Measurements from ENCODE around the gene CCSAP.

The CCSAP gene

DNA sequence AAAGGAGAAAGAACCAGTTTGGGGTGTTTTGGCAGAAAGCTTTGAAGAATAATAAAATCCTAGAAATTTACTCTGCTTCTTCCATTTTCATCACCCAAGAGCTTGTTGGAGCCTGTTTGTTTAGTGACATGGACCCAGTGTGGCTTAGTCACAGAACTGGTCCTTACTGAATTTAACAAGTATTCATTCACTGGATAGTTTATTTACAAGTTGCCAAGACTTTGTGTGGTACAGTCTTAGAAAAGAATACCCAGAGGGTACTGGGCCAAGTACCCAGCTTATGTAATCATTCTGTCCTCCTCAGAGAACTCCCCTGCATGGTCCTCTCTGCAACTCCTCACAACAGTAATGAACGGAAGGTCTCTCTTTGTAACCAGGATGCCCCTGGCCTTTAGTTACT lies 55.6 kb downstream of the CCSAP start:
- DNase-seq (ENCODE audit: low read depth, low spot score): no peak

DNA sequence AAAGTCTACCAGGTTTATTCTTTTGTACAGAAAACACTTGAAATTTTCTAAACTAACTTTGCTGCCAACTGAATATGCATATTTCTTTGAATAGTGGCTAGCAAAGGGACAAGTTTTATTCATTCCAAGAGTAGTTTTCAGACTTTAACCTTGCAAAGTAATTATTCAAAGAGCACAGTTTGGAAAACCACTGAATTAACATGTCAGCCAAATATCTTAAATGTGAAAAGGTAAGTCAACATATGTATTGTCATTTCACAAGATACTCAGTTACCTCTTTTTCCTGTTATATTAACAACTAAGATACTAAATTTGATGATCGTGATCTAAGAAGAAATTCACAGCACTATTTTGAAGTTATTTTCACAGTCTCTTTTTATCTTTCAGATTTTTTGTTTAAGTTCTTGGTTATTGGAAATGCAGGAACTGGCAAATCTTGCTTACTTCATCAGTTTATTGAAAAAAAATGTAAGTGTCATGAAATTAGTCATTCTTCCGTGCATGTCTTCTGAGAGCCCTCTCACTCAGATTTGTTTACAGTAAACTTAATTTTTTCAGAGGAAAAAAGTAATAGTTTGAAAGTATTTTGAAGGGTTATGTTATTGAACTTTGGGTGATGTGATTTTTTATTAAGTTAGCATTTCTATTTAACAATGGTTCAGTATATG lies 56.6 kb downstream of the CCSAP start:
- DNase-seq (ENCODE audit: low read depth, low spot score): no peak

DNA sequence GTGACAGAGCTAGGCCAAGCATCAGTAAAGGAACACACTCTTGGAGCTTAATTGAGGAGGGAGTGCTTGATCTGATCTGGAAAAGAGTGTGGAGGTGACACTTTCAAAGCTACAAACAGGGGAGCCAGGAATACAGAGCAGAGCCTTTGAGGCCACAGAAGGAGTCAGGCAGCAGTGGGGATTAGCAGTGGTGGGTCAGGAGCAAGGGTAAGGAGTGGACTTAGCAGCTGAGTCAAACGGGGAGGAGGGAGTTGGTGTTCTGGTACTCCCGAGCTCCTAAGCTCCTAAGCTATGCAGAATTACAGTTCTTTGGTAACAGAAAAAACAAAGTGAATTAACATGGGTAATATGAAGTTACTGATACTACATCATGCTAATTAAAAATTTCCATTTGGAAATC lies 57.4 kb downstream of the CCSAP start:
- DNase-seq (ENCODE audit: low read depth, low spot score): no peak

DNA sequence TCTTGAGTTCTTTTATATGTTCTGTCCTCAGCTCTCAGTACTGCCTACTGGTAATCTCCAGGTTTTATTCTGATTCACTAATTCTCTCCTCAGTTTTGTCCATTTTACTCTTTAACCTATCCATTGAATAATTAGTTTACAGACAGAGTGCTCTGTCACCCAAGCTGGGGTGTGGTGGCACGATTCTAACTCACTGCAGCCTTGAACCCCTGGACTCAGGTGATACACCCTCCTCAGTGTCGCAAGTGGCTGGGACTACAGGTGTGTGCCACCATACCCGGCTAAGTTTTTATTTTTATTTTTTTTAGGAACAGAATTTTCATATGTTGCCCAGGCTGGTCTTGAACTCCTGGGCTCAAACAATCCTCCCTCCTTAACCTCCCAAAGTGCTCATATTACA lies 58.0 kb downstream of the CCSAP start:
- DNase-seq (ENCODE audit: low read depth, low spot score): no peak

DNA sequence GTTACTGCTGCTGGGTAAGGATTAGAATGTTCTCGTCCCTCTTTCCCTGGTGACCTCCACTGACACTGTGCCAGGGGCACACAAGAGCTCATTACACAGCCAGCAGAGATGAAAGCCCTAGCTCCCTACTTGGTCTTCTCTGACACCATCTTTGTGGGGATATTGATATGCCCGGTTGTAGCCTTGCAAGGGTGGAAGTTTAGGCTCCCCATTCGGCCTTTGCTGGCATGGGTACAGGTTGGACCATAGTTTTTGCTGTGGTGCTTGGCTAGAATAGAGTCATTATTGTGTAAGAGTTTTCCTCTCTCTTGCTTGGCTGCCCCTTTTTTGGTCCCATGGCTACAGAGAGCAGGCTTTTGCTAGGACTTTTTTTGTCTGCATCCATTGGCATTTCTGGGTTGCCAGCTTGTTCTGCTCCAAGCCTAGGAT lies 59.6 kb downstream of the CCSAP start:
- no peak for DNase-seq (ENCODE audit: low read depth, low spot score)

DNA sequence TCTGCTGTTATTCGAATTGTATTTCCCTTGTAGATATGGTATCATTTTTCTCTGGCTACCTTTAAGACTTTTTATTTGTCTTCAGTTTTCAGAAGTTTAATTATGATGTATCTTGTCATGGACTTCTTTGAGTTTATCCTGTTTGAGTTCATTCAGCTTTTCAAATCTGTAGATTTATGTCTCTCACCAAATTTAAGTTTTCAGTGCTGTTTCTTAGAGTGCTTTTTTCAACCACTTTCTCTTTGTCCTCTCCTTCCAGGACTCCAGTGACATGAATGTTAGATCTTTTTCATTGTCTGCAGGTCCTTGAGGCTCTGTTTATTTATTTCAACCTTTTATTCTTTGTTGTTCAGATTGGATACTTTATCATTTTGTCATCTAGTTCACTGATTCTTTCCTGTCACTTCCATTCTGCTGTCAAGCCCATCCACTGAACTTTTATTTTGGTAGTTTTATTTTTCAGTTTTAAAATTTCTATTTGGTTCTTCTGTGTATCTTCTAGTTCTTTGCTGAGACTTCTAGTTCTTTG lies 60.5 kb downstream of the CCSAP start:
- no peak for DNase-seq (ENCODE audit: low read depth, low spot score)

DNA sequence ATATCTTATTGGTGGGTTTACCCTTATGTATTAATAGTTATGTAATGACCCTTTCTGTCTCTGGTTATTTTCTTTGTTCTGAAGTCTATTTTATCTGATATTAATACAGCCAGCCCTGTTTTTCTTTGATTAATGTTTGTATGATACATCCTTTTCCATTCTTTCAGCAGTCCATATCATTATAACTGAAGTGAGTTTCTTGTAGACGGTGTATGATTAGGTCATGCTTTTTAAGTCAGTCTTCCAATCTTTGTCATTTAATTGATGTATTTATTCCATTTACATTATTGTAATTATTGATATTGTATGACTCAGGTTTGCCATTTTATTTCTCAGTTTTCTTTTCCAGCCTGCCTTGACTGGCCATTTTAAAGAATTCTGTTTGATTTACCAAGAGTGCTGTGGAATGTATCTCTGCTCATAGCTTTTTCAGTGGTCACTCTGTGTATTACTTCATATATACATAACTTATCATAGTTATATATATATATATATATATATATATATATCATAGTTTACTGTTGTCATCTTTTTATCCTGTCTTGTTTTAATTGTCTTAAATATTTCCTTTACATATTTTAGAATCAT lies 61.4 kb downstream of the CCSAP start:
- DNase-seq (ENCODE audit: low read depth, low spot score): no peak

DNA sequence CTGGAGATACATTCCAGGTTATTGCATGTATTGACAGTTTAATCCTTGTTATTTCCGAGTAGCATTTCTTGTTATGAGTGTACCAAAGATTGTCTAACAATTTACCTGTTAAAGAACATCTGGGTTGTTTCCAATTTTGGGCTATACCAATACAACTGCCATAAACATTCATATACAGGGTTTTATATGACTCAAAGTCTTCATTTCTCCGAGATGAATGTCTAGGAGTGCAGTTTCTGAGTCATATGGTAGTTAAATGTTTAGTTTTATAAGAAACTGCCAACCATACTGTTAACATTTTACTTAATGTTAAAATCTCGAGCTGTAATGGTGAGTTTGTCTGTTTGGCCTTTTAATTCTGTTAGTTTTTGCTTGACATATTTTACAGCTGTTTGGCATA lies 61.9 kb downstream of the CCSAP start:
- no peak for DNase-seq (ENCODE audit: low read depth, low spot score)

DNA sequence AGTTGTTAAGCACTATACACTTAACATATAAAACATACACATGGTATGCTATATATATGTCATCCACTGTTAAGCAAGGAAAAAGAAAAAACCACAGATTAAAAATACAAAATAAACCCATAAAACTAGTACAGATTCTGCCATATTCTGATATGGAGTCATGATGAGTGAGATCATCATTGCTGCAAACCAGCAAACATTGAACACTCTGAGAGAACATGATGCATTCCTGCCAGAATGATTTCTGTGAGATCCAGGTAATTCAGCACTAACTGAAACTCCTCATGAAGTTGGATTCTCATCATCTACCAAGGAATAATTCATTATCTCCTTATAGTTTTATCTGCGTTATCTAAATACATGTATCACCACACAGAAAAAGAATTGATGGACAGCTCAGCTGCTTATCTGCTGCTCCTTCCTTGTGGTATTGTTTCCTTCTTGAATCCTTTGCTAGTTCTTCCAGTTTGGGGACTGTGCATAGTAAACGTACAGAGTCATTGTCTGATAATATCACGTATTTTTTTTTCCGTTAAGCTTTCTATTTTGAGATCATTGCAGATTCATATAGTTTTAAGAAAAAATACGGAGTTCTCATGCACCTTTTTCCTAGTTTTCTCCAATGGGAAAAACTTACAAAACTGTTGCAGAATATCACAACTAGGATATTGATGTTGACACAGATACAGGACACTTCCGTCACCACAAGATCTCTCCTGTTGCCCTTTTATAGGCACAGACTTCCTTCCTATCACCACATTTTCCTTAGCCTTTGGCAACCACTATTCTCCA lies 62.6 kb downstream of the CCSAP start:
- no peak for DNase-seq (ENCODE audit: low read depth, low spot score)

DNA sequence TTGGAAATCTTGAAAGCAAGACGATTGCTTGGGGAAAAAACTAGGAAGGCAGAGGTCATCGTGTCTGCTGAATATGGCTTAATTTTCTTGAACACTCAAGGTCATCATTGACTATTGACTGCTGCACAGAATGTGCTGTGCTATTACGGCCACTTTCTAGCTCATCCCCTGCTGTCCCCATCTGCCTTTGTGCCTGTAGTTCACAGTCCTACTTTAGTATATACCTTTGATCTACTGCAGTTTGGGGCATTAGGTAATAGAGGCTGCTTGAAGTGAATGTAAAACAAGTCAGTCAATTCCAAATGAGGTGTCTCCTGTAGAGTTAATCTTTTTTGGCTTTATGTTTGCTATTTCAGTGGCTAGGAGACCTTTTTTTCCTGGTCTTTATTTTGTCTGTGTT lies 63.6 kb downstream of the CCSAP start:
- no peak for DNase-seq (ENCODE audit: low read depth, low spot score)

DNA sequence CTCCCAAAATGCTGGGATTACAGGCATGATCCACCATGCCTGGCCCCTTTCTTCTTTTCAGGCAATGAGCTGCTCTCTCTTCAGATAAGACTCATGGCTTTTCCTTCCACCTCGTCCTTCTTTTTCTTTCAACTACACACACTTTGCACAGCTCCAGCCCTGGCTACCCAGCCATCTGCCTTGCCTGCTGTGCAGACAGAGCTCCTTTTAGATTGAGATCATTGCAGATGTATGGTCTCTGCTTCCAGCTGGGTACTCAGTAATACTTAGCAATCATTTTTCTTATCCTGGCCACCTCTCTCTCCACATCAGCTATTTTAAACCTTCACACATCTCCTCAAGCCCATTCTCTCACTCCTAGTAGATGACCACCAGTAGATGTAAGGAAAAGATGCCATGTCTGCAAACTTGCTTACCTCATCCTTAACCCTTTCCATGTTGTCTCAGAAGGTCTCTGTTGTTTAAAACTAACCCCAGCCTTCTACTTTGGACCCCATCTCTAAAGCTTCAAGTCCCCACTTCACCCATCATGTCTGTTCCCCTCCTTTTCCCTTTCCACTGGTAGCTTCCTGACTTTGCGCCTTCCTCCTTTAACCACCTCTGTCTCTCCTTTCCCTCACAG lies 64.6 kb downstream of the CCSAP start:
- no peak for DNase-seq (ENCODE audit: low read depth, low spot score)

DNA sequence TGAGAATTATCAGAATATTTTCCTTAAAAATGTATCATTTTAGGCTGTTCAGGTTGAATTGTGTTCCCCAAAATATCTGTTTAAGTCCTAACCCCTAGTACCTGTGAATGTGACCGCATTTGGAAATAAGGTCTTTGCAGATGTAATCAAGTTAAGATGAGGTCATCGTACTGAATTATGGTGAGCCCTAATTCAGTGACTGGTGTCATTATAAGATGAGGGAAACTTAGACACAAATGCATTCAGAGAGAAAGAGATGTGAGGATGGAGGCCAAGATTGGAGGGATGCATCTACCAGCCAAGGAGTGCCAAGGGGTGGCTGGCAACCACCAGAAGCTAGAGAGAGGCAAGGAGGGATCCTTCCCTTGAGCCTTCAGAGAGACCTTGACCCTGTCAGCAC lies 67.8 kb downstream of the CCSAP start:
- DNase-seq (ENCODE audit: low read depth, low spot score): no peak

DNA sequence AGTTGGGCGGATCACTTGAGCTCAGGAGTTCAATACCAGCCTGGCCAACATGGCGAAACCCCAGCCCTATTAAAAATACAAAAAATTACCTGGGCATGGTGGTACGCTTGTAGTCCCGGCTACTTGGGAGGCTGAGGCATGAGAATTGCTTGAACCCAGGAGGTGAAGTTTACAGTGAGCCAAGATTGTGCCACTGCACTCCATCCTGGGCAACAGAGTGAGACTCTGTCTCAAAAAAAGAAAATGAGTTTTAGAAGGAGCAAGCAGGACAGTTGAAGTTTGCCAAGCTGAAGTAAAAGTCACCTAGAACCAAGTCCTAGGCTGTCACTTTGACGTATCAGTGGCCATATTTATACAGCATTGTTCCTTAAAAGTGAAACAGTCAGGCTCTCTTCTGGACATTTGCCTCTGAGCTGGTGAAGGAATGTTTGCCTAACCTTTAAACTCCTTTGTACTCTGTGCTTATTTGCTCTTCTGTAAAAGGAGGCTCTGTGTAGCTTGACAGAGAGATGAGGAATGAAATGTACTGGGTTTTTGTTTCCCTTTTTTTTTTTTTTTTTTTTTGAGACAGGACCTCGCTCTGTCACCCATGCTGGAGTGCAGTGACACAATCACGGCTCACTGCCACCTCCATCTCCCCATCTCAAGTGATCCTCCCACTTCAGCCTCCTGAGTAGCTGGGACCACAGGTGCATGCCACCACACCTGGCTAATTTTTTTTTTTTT lies 69.2 kb downstream of the CCSAP start:
- no peak for DNase-seq (ENCODE audit: low read depth, low spot score)

DNA sequence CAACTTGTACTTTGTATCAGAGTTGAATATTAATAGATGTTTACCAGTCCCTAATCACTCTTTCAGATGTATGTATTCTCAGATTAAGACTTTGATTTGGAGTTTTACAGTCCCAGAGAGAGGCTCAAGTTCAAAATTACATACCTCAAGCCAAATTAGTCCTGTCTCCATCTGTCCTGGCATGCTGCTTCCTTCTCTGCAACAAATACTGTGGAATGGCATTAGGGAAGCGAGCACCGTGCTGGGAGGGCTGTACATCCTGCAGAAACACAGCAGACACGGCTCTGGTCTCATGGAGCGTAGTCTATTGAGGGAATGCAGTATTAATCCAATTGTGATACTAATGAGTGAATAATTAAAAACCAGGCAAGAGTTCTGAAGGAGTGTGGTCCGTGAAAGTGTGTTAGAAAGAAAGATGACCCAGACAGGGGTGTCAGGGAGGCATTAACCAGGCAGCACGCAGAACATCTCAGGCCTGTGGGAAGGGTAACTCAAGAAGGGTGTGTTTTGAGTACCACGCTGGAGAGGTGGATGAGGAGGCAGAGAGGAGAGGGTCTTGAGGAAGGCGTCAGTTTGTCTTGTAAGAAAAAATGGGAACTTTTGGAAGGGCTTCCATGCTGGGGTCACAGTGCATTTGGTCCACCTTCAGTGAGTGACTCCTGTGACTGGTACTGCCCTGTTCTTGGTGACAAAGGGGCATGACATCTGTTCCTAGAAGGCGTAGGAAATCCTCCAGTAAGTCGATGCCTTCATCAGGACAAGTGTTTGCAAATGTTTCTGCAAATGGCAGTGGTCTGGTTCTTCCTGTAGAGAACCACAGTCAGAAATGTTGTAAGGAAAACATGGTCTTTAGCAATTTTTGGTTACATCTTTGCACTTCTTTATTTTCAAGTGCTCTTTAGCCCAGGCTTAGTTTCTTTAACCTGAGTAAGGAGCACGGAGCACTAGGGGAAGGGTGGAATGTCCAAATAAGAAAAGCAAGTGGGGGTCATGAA lies 70.4 kb downstream of the CCSAP start:
- no peak for DNase-seq (ENCODE audit: low read depth, low spot score)

DNA sequence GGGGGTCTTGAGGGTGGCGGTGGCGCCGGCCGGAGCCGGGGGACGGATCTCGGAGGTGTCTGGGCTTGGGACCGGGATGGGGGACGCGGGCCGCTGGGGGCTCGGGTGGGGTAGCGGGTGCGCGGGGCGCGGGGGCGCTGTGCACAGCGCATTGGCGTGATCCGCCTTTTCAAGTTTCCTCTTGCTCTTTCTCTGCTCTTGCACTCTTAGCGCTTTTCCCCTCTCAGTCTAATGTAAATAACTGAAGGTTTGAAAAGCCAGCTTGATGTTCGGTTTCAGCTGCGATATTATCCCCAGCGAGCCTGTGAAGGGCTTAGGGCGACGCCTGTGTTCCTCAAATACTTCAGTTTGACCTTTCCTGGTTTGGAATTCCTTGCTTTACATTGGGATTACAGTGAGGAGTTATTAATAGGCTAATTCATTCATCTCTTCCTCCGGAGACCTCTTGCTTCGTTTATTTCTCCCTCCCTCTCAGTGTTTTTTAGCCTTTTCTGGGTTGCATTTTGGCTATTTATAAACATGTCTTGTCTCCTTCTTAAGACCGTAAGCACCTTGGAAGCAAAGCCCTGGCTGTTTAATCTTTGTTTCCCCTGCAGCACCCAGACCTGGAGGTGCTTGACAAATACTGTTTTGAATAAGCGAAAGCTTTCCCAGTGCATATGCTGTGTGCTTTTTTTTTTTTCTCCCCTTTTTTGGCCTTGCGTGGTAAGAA lies 71.2 kb downstream of the CCSAP start:
- no peak for DNase-seq (ENCODE audit: low read depth, low spot score)

Measured in smooth muscle cell of the brain vasculature (primary cell).